HepG2 (cell line): ENCODE measurements around the gene LAG3. TPM values are rescaled to one million over a fixed set of nuclear protein-coding genes. Genes with fewer than 3 reads are reported as not detected.

ENCODE experiments used
- ATAC-seq: fragments of 200-7000 bp; cut with Tn5 transposase; 3 replicates; pipeline ENCODE4 v1.9.1; 2020; ENCODE audit warnings: mild to moderate bottlenecking, moderate library complexity
- BruUV-seq: library from RNA; stranded (reverse); fragments of 400-500 nt; replicated peaks from 2 replicates; lab custom pipeline; 2021; lab: Mats Ljungman, UMichigan
- CTCF ChIA-PET: fragments of 300-600 bp; formaldehyde crosslinking; extraction: SDS; loops from one replicate; lab custom pipeline; 2021; ENCODE audit warnings: low total read pairs, inconsistent platforms, low intra/inter-chr PET ratio; lab: Yijun Ruan, JAX
- POLR2A ChIA-PET: fragments of 350-600 bp; sonication (Branson Sonifier 250); formaldehyde crosslinking; loops from one replicate; lab custom pipeline; 2020; ENCODE audit warnings: antibody characterized with exemption, inconsistent platforms; lab: Yijun Ruan, JAX
- DNase-seq: peaks from one replicate; pipeline ENCODE4 v3.0.0-alpha.2; 2015; ENCODE audit warnings: low spot score
- FAIRE-seq: peaks from 3 replicates; lab custom pipeline; 2011; peaks lifted over from hg19 to GRCh38; lab: Jason Lieb, UNC
- H2AFZ ChIP-seq: one replicate; pipeline ENCODE4 v1.6.1; 2011; ENCODE audit warnings: low read length, inconsistent platforms
- H3K27ac ChIP-seq: fragments of 300-600 bp; 3 replicates; pipeline ENCODE4 v1.8.0; 2011; ENCODE audit warnings: mixed run types, mild to moderate bottlenecking, mixed read lengths, low read length, inconsistent platforms; ENCODE audit not compliant: insufficient read depth; ENCODE audit errors: extremely low read length
- H3K27me3 ChIP-seq, 2 experiments: fragments of 200-600 bp in 1 of 2; 2 replicates in 1 of 2; 3 replicates in 1 of 2; pipeline versions ENCODE4 v1.6.0 to v1.8.0; 2011; ENCODE audit warnings: low read length in 2 of 2, mild to moderate bottlenecking in 2 of 2, moderate library complexity in 2 of 2, inconsistent platforms in 1 of 2; ENCODE audit not compliant: insufficient read depth in 2 of 2, control insufficient read depth in 1 of 2
- H3K36me3 ChIP-seq, 2 experiments: fragments of 200-600 bp in 1 of 2; replicated peaks in 1 of 2; 2 replicates in 1 of 2; 3 replicates in 1 of 2; pipeline versions ENCODE4 v1.5.1 to v1.8.0; 2011; ENCODE audit warnings: low read length in 2 of 2, inconsistent platforms in 1 of 2; ENCODE audit not compliant: insufficient read depth in 2 of 2, control insufficient read depth in 1 of 2
- H3K4me1 ChIP-seq: 2 replicates; pipeline ENCODE4 v1.5.1; 2012; ENCODE audit warnings: low read length, inconsistent platforms; ENCODE audit not compliant: insufficient read depth
- H3K4me2 ChIP-seq: 2 replicates; pipeline ENCODE4 v1.6.0; 2011; ENCODE audit warnings: low read depth, low read length, inconsistent platforms
- H3K4me3 ChIP-seq, 3 experiments: fragments of 200-600 bp in 1 of 3; sonication (generic), shearing (Covaris generic) in 1 of 3; replicated peaks in 1 of 3; 2 replicates each; pipeline ENCODE4 v1.5.1; 2011 to 2016; ENCODE audit warnings: low read length in 3 of 3, inconsistent platforms in 2 of 3, low read depth in 2 of 3, mild to moderate bottlenecking in 2 of 3, control low read depth in 1 of 3, mixed read lengths in 1 of 3; ENCODE audit not compliant: insufficient read depth in 1 of 3
- H3K79me2 ChIP-seq: one replicate; pipeline ENCODE4 v1.6.1; 2011; ENCODE audit warnings: low read length, inconsistent platforms; ENCODE audit not compliant: insufficient read depth
- H3K9ac ChIP-seq: 2 replicates; pipeline ENCODE4 v1.6.0; 2011; ENCODE audit warnings: mild to moderate bottlenecking, low read depth, low read length, inconsistent platforms; ENCODE audit not compliant: insufficient read depth
- H3K9me3 ChIP-seq: 2 replicates; pipeline ENCODE4 v1.5.1; 2012; ENCODE audit warnings: mild to moderate bottlenecking, low read length
- H4K20me1 ChIP-seq: 2 replicates; pipeline ENCODE4 v1.6.0; 2011; ENCODE audit warnings: inconsistent platforms, mild to moderate bottlenecking, low read length, moderate library complexity; ENCODE audit not compliant: insufficient read depth
- ATF6 ChIP-seq: sonication (generic); formaldehyde crosslinking; conservative IDR thresholded peaks from 2 replicates; pipeline ENCODE4 v1.4.0; 2020; ENCODE audit warnings: missing genetic modification reagents
- DDIT3 ChIP-seq: sonication (generic); formaldehyde crosslinking; IDR thresholded peaks from 2 replicates; pipeline ENCODE4 v1.4.0; 2020; ENCODE audit warnings: mild to moderate bottlenecking, missing genetic modification reagents
- FOXP1 ChIP-seq, 2 experiments: fragments of 450-650 bp in 1 of 2; IDR thresholded peaks; 2 replicates each; pipeline ENCODE4 v1.6.1; 2017 to 2018; ENCODE audit warnings: antibody characterized with exemption in 1 of 2
- HNF4G ChIP-seq, 2 experiments: sonication (generic) in 1 of 2; formaldehyde crosslinking in 1 of 2; IDR thresholded peaks; 2 replicates each; pipeline versions ENCODE4 v1.4.0 to v1.6.1; 2011 to 2020; ENCODE audit warnings: borderline replicate concordance in 2 of 2, low read depth in 2 of 2, mild to moderate bottlenecking in 2 of 2, low read length in 1 of 2, missing genetic modification reagents in 1 of 2, moderate library complexity in 1 of 2
- MAX ChIP-seq: IDR thresholded peaks from 2 replicates; pipeline ENCODE4 v1.6.1; 2012; ENCODE audit warnings: inconsistent platforms
- MBD4 ChIP-seq: IDR thresholded peaks from 2 replicates; pipeline ENCODE4 v1.6.1; 2012; ENCODE audit warnings: low read length, inconsistent platforms, borderline replicate concordance
- MTA3 ChIP-seq: sonication (generic); formaldehyde crosslinking; IDR thresholded peaks from 2 replicates; pipeline ENCODE4 v1.4.0; 2020; ENCODE audit warnings: missing genetic modification reagents
- NAIF1 ChIP-seq: sonication (generic); formaldehyde crosslinking; IDR thresholded peaks from 2 replicates; pipeline ENCODE4 v1.5.0; 2020; ENCODE audit warnings: mild to moderate bottlenecking, missing genetic modification reagents, borderline replicate concordance
- SAP130 ChIP-seq: IDR thresholded peaks from 2 replicates; pipeline ENCODE4 v1.6.1; 2016; ENCODE audit warnings: low read depth
- TEAD3 ChIP-seq: optimal IDR thresholded peaks from 2 replicates; pipeline ENCODE3; 2016; ENCODE audit warnings: borderline replicate concordance
- ZGPAT ChIP-seq: IDR thresholded peaks from 2 replicates; pipeline ENCODE4 v1.6.1; 2016; ENCODE audit warnings: mild to moderate bottlenecking
- ZNF136 ChIP-seq: sonication (generic); formaldehyde crosslinking; IDR thresholded peaks from 2 replicates; pipeline ENCODE4 v1.8.1; 2022; ENCODE audit warnings: low read depth, mild to moderate bottlenecking, moderate library complexity, missing genetic modification reagents
- ZNF24 ChIP-seq: fragments of 450-650 bp; IDR thresholded peaks from 2 replicates; pipeline ENCODE4 v1.6.1; 2017; ENCODE audit warnings: antibody characterized with exemption, mild to moderate bottlenecking
- ZSCAN22 ChIP-seq: sonication (generic); formaldehyde crosslinking; IDR thresholded peaks from 2 replicates; pipeline ENCODE4 v1.4.0; 2020; ENCODE audit warnings: mild to moderate bottlenecking, missing genetic modification reagents
- WGBS: methylation state at CpG from one replicate; pipeline ENCODE4 v1.1.6; 2017; ENCODE audit warnings: low lambda C conversion rate; 5-methylcytosine and 5-hydroxymethylcytosine counted together
- in situ Hi-C: cut with HindIII; loops from 2 replicates; pipeline ENCODE4 v1.10.0; 2017; ENCODE audit warnings: low pct_unique_long_range_greater_than_20kb; ENCODE audit not compliant: extremely low pct_ligation_motif_present
- intact Hi-C: fragments of 100-400 bp; cut with micrococcal nuclease; formaldehyde crosslinking; loops from one replicate; pipeline ENCODE4 v1.10.0; 2022; ENCODE audit not compliant: unreplicated experiment
- polyA plus RNA-seq, 8 experiments: library from polyadenylated mRNA; depleted of rRNA in 3 of 8; stranded (reverse) in 7 of 8; unstranded in 1 of 8; fragments of >200 nt; fragmentation: Illumina TruSeq in 4 of 8; extraction: Trizol in 4 of 8; gene quantifications; 2 replicates each; pipeline versions ENCODE4 v1.2.1 to v1.2.3, GENCODE V29; 2011 to 2016; ENCODE audit warnings: low read depth in 4 of 8, missing spikeins in 1 of 8, mixed read lengths in 1 of 8; ENCODE audit not compliant: insufficient read depth in 1 of 8
- total RNA-seq, 5 experiments: library from RNA; depleted of rRNA; stranded (reverse); fragments of >200 nt; fragmentation: Illumina TruSeq; extraction: Trizol; gene quantifications; 2 replicates each; pipeline ENCODE4 v1.2.3, GENCODE V29; 2016; ENCODE audit warnings: low read depth in 1 of 5

LAG3 gene
- total and polyA plus RNA-seq, 2 of the 13 experiments (the other 11 are each of a cell fraction or from before 2014, with no cell fraction given): 0.11 to 0.26 TPM

GRCh38 chr12:6730169-6730568, 42.2 kb upstream of the LAG3 start:
- Histone ChIP-seq H3K4me3 (no peak overlapping the region), H3K4me2 (no peak overlapping the region), H4K20me1 (no peaks in the 10 kb centered on the region), H3K27me3 (no peaks in the 10 kb centered on the region), H3K4me1 (peaks cover 8% of the 10 kb centered on the region), H3K79me2 (no peaks in the 10 kb centered on the region), H3K9me3 (no peaks in the 10 kb centered on the region), H2AFZ (no peak overlapping the region), H3K36me3 (peaks cover 12 to 37% of the 10 kb centered on the region in 2 experiments; a peak in 4 of 5 replicates), H3K9ac (no peak overlapping the region), H3K27ac (no peak overlapping the region)
- no peak for TF ChIP-seq ZGPAT (CRISPR knock-in tag)
- TF ChIP-seq MAX: no peak
- no peak for TF ChIP-seq ZNF136 (CRISPR knock-in tag)
- no peak for TF ChIP-seq DDIT3 (CRISPR knock-in tag)
- TF ChIP-seq ATF6 (CRISPR knock-in tag): no peak
- no peak for TF ChIP-seq ZSCAN22 (CRISPR knock-in tag)
- no peak for TF ChIP-seq MBD4
- no peak for TF ChIP-seq ZNF24
- no peak for TF ChIP-seq HNF4G (IDR thresholded peaks at IDR 0.05; ENCODE audit: borderline replicate concordance, low read depth, low read length)
- no peak for TF ChIP-seq HNF4G (CRISPR knock-in tag; IDR thresholded peaks at IDR 0.05; ENCODE audit: borderline replicate concordance, low read depth)
- TF ChIP-seq NAIF1 (CRISPR knock-in tag): no peak
- TF ChIP-seq TEAD3: no peak
- TF ChIP-seq MTA3 (CRISPR knock-in tag): no peak
- no peak for TF ChIP-seq SAP130
- no peak for TF ChIP-seq FOXP1 (IDR thresholded peaks at IDR 0.05)
- TF ChIP-seq FOXP1 (CRISPR knock-in tag; IDR thresholded peaks at IDR 0.05): no peak
- CTCF ChIA-PET: no interaction called here
- no TSS peak for BruUV-seq
- POLR2A ChIA-PET: no interaction called here
- FAIRE-seq (no peak), ATAC-seq (no peak), DNase-seq (no peak)
- in situ Hi-C loops: no loop called here
- intact Hi-C loops: no loop called here
- WGBS: 88% methylated on average over 7 of the region's 8 CpGs
